ENCODE results near the gene TMEM97. TPM values are rescaled to one million over a fixed set of nuclear protein-coding genes. Genes with fewer than 3 reads are reported as not detected.
"Not testable (repeated sequence)": the region's sequence is repeated elsewhere in the genome, so short reads cannot be mapped to it uniquely, and the experiment has no call there.

Gene TMEM97
- total and polyA plus RNA-seq, 2 donors: 3.3 to 17.2 TPM

GRCh38 chr17:28279411-28279810 lies 39.6 kb upstream of the TMEM97 start:
- no peaks in the 10 kb centered on the region for H3K9me3 ChIP-seq (ENCODE audit: control insufficient read depth in 2 of 2, insufficient read depth in 1 of 2, low read length in 1 of 2)
- peaks cover 12 to 42% of the 10 kb centered on the region in 2 donors for H3K27me3 ChIP-seq (ENCODE audit: control insufficient read depth in 2 of 2, insufficient read depth in 1 of 2, low read length in 1 of 2)
- 95% methylated on average over 6 of the region's 6 CpGs for WGBS
- H3K27ac ChIP-seq (ENCODE audit: low read depth in 1 of 2, low read length in 1 of 2): no peak overlapping the region
- no peak overlapping the region for H3K4me3 ChIP-seq (ENCODE audit: low read length in 2 of 2)
- DNase-seq (ENCODE audit: low read depth in 6 of 9, low spot score in 9 of 9): no peak
- H3K4me1 ChIP-seq (ENCODE audit: control insufficient read depth in 2 of 2, insufficient read depth in 2 of 2, low read length in 2 of 2): no peaks in the 10 kb centered on the region
- H3K36me3 ChIP-seq (ENCODE audit: control insufficient read depth in 2 of 2, insufficient read depth in 2 of 2, low read length in 1 of 2): no peaks in the 10 kb centered on the region

- 96% methylated on average over 3 of the region's 3 CpGs for WGBS
- no peak for DNase-seq (ENCODE audit: low read depth in 6 of 9, low spot score in 9 of 9)
- H3K36me3 ChIP-seq (ENCODE audit: control insufficient read depth in 2 of 2, insufficient read depth in 2 of 2, low read length in 1 of 2): no peaks in the 10 kb centered on the region
- no peaks in the 10 kb centered on the region for H3K4me1 ChIP-seq (ENCODE audit: control insufficient read depth in 2 of 2, insufficient read depth in 2 of 2, low read length in 2 of 2)
- no peak overlapping the region for H3K27ac ChIP-seq (ENCODE audit: low read depth in 1 of 2, low read length in 1 of 2)
- no peak overlapping the region for H3K4me3 ChIP-seq (ENCODE audit: low read length in 2 of 2)
- H3K27me3 ChIP-seq (ENCODE audit: control insufficient read depth in 2 of 2, insufficient read depth in 1 of 2, low read length in 1 of 2): peaks cover 7 to 37% of the 10 kb centered on the region in 2 donors
- no peaks in the 10 kb centered on the region for H3K9me3 ChIP-seq (ENCODE audit: control insufficient read depth in 2 of 2, insufficient read depth in 1 of 2, low read length in 1 of 2)
Observed at GRCh38 chr17:28280826-28281225, 38.2 kb upstream of the TMEM97 start.

- Histone ChIP-seq H3K27me3 (ENCODE audit: control insufficient read depth in 2 of 2, insufficient read depth in 1 of 2, low read length in 1 of 2) (peaks cover 2 to 26% of the 10 kb centered on the region in 2 donors), H3K9me3 (ENCODE audit: control insufficient read depth in 2 of 2, insufficient read depth in 1 of 2, low read length in 1 of 2) (no peaks in the 10 kb centered on the region), H3K4me1 (ENCODE audit: control insufficient read depth in 2 of 2, insufficient read depth in 2 of 2, low read length in 2 of 2) (no peaks in the 10 kb centered on the region), H3K4me3 (ENCODE audit: low read length in 2 of 2) (no peak overlapping the region), H3K36me3 (ENCODE audit: control insufficient read depth in 2 of 2, insufficient read depth in 2 of 2, low read length in 1 of 2) (no peaks in the 10 kb centered on the region), H3K27ac (ENCODE audit: low read depth in 1 of 2, low read length in 1 of 2) (no peak overlapping the region)
- no peak for DNase-seq (ENCODE audit: low read depth in 6 of 9, low spot score in 9 of 9)
- WGBS: 89% methylated on average over 7 of the region's 7 CpGs
Observed at GRCh38 chr17:28282596-28282995, 36.4 kb upstream of the TMEM97 start.

- Histone ChIP-seq H3K27me3 (ENCODE audit: control insufficient read depth in 2 of 2, insufficient read depth in 1 of 2, low read length in 1 of 2) (peaks cover 2 to 16% of the 10 kb centered on the region in 2 donors), H3K27ac (ENCODE audit: low read depth in 1 of 2, low read length in 1 of 2) (no peak overlapping the region), H3K36me3 (ENCODE audit: control insufficient read depth in 2 of 2, insufficient read depth in 2 of 2, low read length in 1 of 2) (no peaks in the 10 kb centered on the region), H3K4me3 (ENCODE audit: low read length in 2 of 2) (no peak overlapping the region), H3K9me3 (ENCODE audit: control insufficient read depth in 2 of 2, insufficient read depth in 1 of 2, low read length in 1 of 2) (no peaks in the 10 kb centered on the region), H3K4me1 (ENCODE audit: control insufficient read depth in 2 of 2, insufficient read depth in 2 of 2, low read length in 2 of 2) (no peaks in the 10 kb centered on the region)
- DNase-seq (ENCODE audit: low read depth in 6 of 9, low spot score in 9 of 9): no peak
- WGBS: 50% methylated on average over 2 of the region's 2 CpGs
Observed at GRCh38 chr17:28285965-28286364, 33.0 kb upstream of the TMEM97 start.

GRCh38 chr17:28290703-28291102 lies 28.3 kb upstream of the TMEM97 start:
- no peaks in the 10 kb centered on the region for H3K4me1 ChIP-seq (ENCODE audit: control insufficient read depth in 2 of 2, insufficient read depth in 2 of 2, low read length in 2 of 2)
- 93% methylated on average over 2 of the region's 2 CpGs for WGBS
- peaks cover 0 to 13% of the 10 kb centered on the region in 2 donors for H3K27me3 ChIP-seq (ENCODE audit: control insufficient read depth in 2 of 2, insufficient read depth in 1 of 2, low read length in 1 of 2)
- no peaks in the 10 kb centered on the region for H3K36me3 ChIP-seq (ENCODE audit: control insufficient read depth in 2 of 2, insufficient read depth in 2 of 2, low read length in 1 of 2)
- H3K9me3 ChIP-seq (ENCODE audit: control insufficient read depth in 2 of 2, insufficient read depth in 1 of 2, low read length in 1 of 2): no peaks in the 10 kb centered on the region
- no peak for DNase-seq (ENCODE audit: low read depth in 6 of 9, low spot score in 9 of 9)
- H3K4me3 ChIP-seq (ENCODE audit: low read length in 2 of 2): no peak overlapping the region
- H3K27ac ChIP-seq (ENCODE audit: low read depth in 1 of 2, low read length in 1 of 2): no peak overlapping the region

GRCh38 chr17:28291780-28292330 lies 27.1 kb upstream of the TMEM97 start:
- H3K4me1 ChIP-seq (ENCODE audit: control insufficient read depth in 2 of 2, insufficient read depth in 2 of 2, low read length in 2 of 2): no peaks in the 10 kb centered on the region
- WGBS: 97% methylated on average over 1 of the region's 1 CpG
- H3K4me3 ChIP-seq (ENCODE audit: low read length in 2 of 2): no peak overlapping the region
- H3K9me3 ChIP-seq (ENCODE audit: control insufficient read depth in 2 of 2, insufficient read depth in 1 of 2, low read length in 1 of 2): no peaks in the 10 kb centered on the region
- no peak overlapping the region for H3K27ac ChIP-seq (ENCODE audit: low read depth in 1 of 2, low read length in 1 of 2)
- H3K27me3 ChIP-seq (ENCODE audit: control insufficient read depth in 2 of 2, insufficient read depth in 1 of 2, low read length in 1 of 2): peaks cover 0 to 10% of the 10 kb centered on the region in 2 donors
- DNase-seq (ENCODE audit: low read depth in 6 of 9, low spot score in 9 of 9): no peak
- no peaks in the 10 kb centered on the region for H3K36me3 ChIP-seq (ENCODE audit: control insufficient read depth in 2 of 2, insufficient read depth in 2 of 2, low read length in 1 of 2)

GRCh38 chr17:28292878-28293277 lies 26.1 kb upstream of the TMEM97 start:
- not testable (repeated sequence) for H3K9me3 ChIP-seq (ENCODE audit: control insufficient read depth in 2 of 2, insufficient read depth in 1 of 2, low read length in 1 of 2); H3K36me3 ChIP-seq (ENCODE audit: control insufficient read depth in 2 of 2, insufficient read depth in 2 of 2, low read length in 1 of 2); H3K4me3 ChIP-seq (ENCODE audit: low read length in 2 of 2); H3K4me1 ChIP-seq (ENCODE audit: control insufficient read depth in 2 of 2, insufficient read depth in 2 of 2, low read length in 2 of 2); DNase-seq (ENCODE audit: low read depth in 6 of 9, low spot score in 9 of 9); H3K27ac ChIP-seq (ENCODE audit: low read depth in 1 of 2, low read length in 1 of 2)
- H3K27me3 ChIP-seq (ENCODE audit: control insufficient read depth in 2 of 2, insufficient read depth in 1 of 2, low read length in 1 of 2): peaks cover 0 to 10% of the 10 kb centered on the region in 2 donors
- WGBS: 89% methylated on average over 12 of the region's 12 CpGs

GRCh38 chr17:28293994-28294393 lies 25.0 kb upstream of the TMEM97 start:
- 89% methylated on average over 6 of the region's 6 CpGs for WGBS
- DNase-seq (ENCODE audit: low read depth in 6 of 9, low spot score in 9 of 9): no peak
- Histone ChIP-seq H3K27ac (ENCODE audit: low read depth in 1 of 2, low read length in 1 of 2) (no peak overlapping the region), H3K4me3 (ENCODE audit: low read length in 2 of 2) (no peak overlapping the region), H3K9me3 (ENCODE audit: control insufficient read depth in 2 of 2, insufficient read depth in 1 of 2, low read length in 1 of 2) (no peaks in the 10 kb centered on the region), H3K36me3 (ENCODE audit: control insufficient read depth in 2 of 2, insufficient read depth in 2 of 2, low read length in 1 of 2) (no peaks in the 10 kb centered on the region), H3K4me1 (ENCODE audit: control insufficient read depth in 2 of 2, insufficient read depth in 2 of 2, low read length in 2 of 2) (no peaks in the 10 kb centered on the region), H3K27me3 (ENCODE audit: control insufficient read depth in 2 of 2, insufficient read depth in 1 of 2, low read length in 1 of 2) (peaks cover 0 to 13% of the 10 kb centered on the region in 2 donors)

- WGBS: 93% methylated on average over 3 of the region's 3 CpGs
- no peak overlapping the region for H3K27ac ChIP-seq (ENCODE audit: low read depth in 1 of 2, low read length in 1 of 2)
- no peaks in the 10 kb centered on the region for H3K36me3 ChIP-seq (ENCODE audit: control insufficient read depth in 2 of 2, insufficient read depth in 2 of 2, low read length in 1 of 2)
- H3K4me1 ChIP-seq (ENCODE audit: control insufficient read depth in 2 of 2, insufficient read depth in 2 of 2, low read length in 2 of 2): no peaks in the 10 kb centered on the region
- no peak for DNase-seq (ENCODE audit: low read depth in 6 of 9, low spot score in 9 of 9)
- peaks cover 0 to 11% of the 10 kb centered on the region in 2 donors for H3K27me3 ChIP-seq (ENCODE audit: control insufficient read depth in 2 of 2, insufficient read depth in 1 of 2, low read length in 1 of 2)
- H3K4me3 ChIP-seq (ENCODE audit: low read length in 2 of 2): no peak overlapping the region
- H3K9me3 ChIP-seq (ENCODE audit: control insufficient read depth in 2 of 2, insufficient read depth in 1 of 2, low read length in 1 of 2): no peaks in the 10 kb centered on the region
Observed at GRCh38 chr17:28295677-28296578, 23.1 kb upstream of the TMEM97 start.

Measured in thymus (tissue), 11 donors.